GM12873 (cell line): ENCODE results near the gene GYS2.

Source experiments
- TF ChIP-seq, protein P1 (sequence below): IDR thresholded peaks from 2 replicates; pipeline ENCODE4 v1.5.1; 2012; ENCODE audit warnings: low read depth, mild to moderate bottlenecking, moderate library complexity, low read length, control low read depth; ENCODE audit not compliant: insufficient read depth; ENCODE audit errors: missing control alignments

Gene GYS2

DNA sequence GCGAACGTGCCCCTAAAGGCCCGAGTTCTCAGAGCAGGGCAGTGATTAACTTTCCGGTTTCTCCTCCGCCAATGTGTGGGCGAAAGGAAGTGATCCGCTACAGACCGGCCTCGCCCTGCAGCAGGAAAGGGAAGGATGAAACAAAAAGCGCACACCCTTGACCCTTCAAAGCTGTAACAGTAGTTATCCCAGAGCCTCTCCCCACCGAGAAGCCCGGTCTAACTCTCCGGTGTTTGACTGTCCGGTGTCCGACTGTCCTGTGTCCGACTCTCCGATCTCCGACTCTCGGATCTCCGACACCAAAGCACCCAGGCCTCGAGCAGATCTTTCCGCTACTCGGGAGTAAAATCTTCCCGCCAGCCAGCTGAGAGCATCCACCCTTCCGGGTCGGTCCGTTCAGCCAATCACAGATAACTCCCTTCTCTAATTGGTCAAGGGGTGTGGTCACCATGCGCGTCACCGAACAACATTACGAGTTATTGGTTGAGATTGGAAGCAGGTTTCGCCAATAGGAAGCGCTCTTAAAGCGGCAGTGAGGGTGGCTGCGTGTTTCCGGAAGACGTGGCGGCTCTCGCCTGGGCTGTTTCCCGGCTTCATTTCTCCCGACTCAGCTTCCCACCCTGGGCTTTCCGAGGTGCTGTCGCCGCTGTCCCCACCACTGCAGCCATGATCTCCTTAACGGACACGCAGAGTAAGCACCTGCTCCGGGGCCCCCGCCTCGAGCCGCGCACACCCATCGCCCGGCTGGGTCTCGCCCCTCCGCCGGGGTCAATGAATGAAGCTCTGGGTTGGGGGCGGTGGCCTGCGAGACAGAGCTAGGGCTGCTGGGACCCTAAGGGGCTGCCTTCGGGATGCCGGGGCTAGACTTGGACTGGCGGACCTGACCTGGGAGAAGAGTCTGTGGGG is 103.1 kb downstream of the GYS2 start, which contains the start of the genes GOLT1B and RECQL:
TSS of gene GOLT1B (plus strand) at position 532 of the 906 bp plus-strand sequence. CDS start at position 667, 135 bp downstream.
TSS of gene RECQL (minus strand) at position 378 of the 906 bp plus-strand sequence. CDS start 2,065 bp downstream, outside the sequence.
- TF ChIP-seq, protein P1, sequence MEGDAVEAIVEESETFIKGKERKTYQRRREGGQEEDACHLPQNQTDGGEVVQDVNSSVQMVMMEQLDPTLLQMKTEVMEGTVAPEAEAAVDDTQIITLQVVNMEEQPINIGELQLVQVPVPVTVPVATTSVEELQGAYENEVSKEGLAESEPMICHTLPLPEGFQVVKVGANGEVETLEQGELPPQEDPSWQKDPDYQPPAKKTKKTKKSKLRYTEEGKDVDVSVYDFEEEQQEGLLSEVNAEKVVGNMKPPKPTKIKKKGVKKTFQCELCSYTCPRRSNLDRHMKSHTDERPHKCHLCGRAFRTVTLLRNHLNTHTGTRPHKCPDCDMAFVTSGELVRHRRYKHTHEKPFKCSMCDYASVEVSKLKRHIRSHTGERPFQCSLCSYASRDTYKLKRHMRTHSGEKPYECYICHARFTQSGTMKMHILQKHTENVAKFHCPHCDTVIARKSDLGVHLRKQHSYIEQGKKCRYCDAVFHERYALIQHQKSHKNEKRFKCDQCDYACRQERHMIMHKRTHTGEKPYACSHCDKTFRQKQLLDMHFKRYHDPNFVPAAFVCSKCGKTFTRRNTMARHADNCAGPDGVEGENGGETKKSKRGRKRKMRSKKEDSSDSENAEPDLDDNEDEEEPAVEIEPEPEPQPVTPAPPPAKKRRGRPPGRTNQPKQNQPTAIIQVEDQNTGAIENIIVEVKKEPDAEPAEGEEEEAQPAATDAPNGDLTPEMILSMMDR: no peak

DNA sequence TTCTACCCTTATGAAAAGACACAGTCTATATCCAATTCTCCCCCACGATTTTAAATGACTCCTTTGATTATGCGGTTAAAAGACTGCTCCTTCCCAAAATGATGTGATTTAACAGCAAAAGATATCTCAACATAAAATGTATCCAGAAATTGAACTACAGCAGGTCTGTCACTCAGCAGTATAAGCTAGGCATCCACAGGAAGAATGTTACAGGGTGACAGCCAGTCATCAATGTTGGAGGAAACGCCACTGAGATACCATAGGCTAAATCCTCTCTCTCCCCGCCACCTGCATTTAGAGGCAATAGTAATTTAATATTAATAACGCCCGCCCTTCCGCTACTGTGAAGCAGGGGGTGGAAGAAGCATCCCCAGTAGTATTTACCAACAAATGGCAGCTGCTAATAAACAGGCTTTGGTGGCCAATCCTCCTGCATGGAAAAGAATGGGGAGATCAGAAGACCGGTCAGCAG is 103.8 kb downstream of the GYS2 start:
- TF ChIP-seq, protein P1: no peak

DNA sequence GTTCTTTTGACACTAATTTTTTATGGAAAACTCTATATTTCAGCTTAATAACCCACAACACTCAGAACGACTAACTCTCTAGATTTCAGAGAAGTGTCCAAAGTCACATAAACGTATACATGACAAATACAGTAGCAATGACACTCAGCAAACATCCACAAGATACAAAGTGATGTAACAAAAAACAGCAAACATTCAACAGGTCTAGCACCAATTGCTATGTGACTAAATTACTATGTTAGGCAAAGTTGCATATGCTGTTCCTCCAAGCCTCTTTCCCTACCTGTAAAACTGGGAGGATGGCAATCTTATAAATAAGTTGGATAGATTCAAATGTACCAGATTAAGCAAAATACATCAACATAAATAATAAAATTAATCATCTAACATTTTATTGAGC is 104.9 kb downstream of the GYS2 start:
- TF ChIP-seq, protein P1: no peak
